Measurements from ENCODE around the gene ANAPC2. TPM values are rescaled to one million over a fixed set of nuclear protein-coding genes. Genes with fewer than 3 reads are reported as not detected.

The ANAPC2 gene
- total and polyA plus RNA-seq, 4 donors: 9.3 to 32.6 (median 19.6) TPM

GRCh38 chr9:137215196-137215986 lies 27.0 kb upstream of the ANAPC2 start:
- H3K9ac ChIP-seq (ENCODE audit: low read depth in 1 of 2, low read length in 2 of 2): no peak overlapping the region
- H3K36me3 ChIP-seq (ENCODE audit: control insufficient read depth in 4 of 4, insufficient read depth in 3 of 4, low read depth in 1 of 4, low read length in 3 of 4): peaks cover 0 to 5% (median under 1%) of the 10 kb centered on the region in 4 donors

GRCh38 chr9:137214620-137215019 lies 26.3 kb upstream of the ANAPC2 start:
- H3K9ac ChIP-seq (ENCODE audit: low read depth in 1 of 2, low read length in 2 of 2): no peak overlapping the region
- H3K4me1 ChIP-seq (ENCODE audit: control insufficient read depth in 4 of 4, insufficient read depth in 4 of 4, low read length in 3 of 4): peaks cover 0 to 12% (median 4%) of the 10 kb centered on the region in 4 donors
- no peak for TF ChIP-seq MAX (IDR thresholded peaks at IDR 0.05)
- no peak for TF ChIP-seq JUND (IDR thresholded peaks at IDR 0.05)
- no peak for TF ChIP-seq HNF4G (IDR thresholded peaks at IDR 0.05)
- no peak for TF ChIP-seq YY1 (IDR thresholded peaks at IDR 0.05)
- no peak for TF ChIP-seq RAD21 (IDR thresholded peaks at IDR 0.05)
- no peak for TF ChIP-seq ZBTB33 (IDR thresholded peaks at IDR 0.05)
- TF ChIP-seq CTCF (IDR thresholded peaks at IDR 0.05; ENCODE audit: low read depth, low read length, missing input control): no peak
- no peak for TF ChIP-seq SP1 (IDR thresholded peaks at IDR 0.05)
- TF ChIP-seq NR2F2 (IDR thresholded peaks at IDR 0.05): no peak
- no peak for TF ChIP-seq EGR1 (IDR thresholded peaks at IDR 0.05; ENCODE audit: low read depth in 2 of 2)
- TF ChIP-seq RXRA (IDR thresholded peaks at IDR 0.05): no peak
- H3K9me3 ChIP-seq (ENCODE audit: control insufficient read depth in 4 of 4, low read length in 3 of 4): no peaks in the 10 kb centered on the region
- H3K4me3 ChIP-seq (ENCODE audit: low read depth in 1 of 3, low read length in 3 of 3): no peak overlapping the region
- H3K27ac ChIP-seq (ENCODE audit: low read depth in 1 of 2, low read length in 2 of 2): no peak overlapping the region
- 95% methylated on average over 19 of the region's 19 CpGs for whole genome bisulfite sequencing
- H3K27me3 ChIP-seq (ENCODE audit: control insufficient read depth in 4 of 4, insufficient read depth in 4 of 4, low read length in 3 of 4): no peaks in the 10 kb centered on the region
- peaks cover 0 to 5% (median under 1%) of the 10 kb centered on the region in 4 donors for H3K36me3 ChIP-seq (ENCODE audit: control insufficient read depth in 4 of 4, insufficient read depth in 3 of 4, low read depth in 1 of 4, low read length in 3 of 4)
- DNase-seq (ENCODE audit: low spot score): no peak

More at GRCh38 chr9:137215196-137215986, 27.0 kb upstream of the ANAPC2 start:
- H3K27me3 ChIP-seq (ENCODE audit: control insufficient read depth in 4 of 4, insufficient read depth in 4 of 4, low read length in 3 of 4): no peaks in the 10 kb centered on the region
- H3K9me3 ChIP-seq (ENCODE audit: control insufficient read depth in 4 of 4, low read length in 3 of 4): no peaks in the 10 kb centered on the region
- TF ChIP-seq YY1 (IDR thresholded peaks at IDR 0.05) (no peak), EGR1 (IDR thresholded peaks at IDR 0.05; ENCODE audit: low read depth in 2 of 2) (no peak), RAD21 (IDR thresholded peaks at IDR 0.05) (no peak), HNF4A (conservative IDR thresholded peaks at IDR 0.05) (no peak), JUND (IDR thresholded peaks at IDR 0.05) (no peak), FOXA2 (IDR thresholded peaks at IDR 0.05) (no peak), FOXA1 (IDR thresholded peaks at IDR 0.05) (no peak), ZBTB33 (IDR thresholded peaks at IDR 0.05) (no peak)
- no peak for DNase-seq (ENCODE audit: low spot score)
- H3K4me1 ChIP-seq (ENCODE audit: control insufficient read depth in 4 of 4, insufficient read depth in 4 of 4, low read length in 3 of 4): peaks cover 0 to 12% (median 4%) of the 10 kb centered on the region in 4 donors
- 96% methylated on average over 22 of the region's 22 CpGs for WGBS
- H3K4me3 ChIP-seq (ENCODE audit: low read depth in 1 of 3, low read length in 3 of 3): no peak overlapping the region
- H3K27ac ChIP-seq (ENCODE audit: low read depth in 1 of 2, low read length in 2 of 2): no peak overlapping the region
